Hepatocyte (in vitro differentiated cells): ENCODE results near the gene GULP1.

Experiments used
- CTCF ChIP-seq: fragments of 200-600 bp; sonication (generic); IDR thresholded peaks from 2 replicates; pipeline ENCODE4 v1.5.1; 2016; ENCODE audit warnings: antibody characterized with exemption, mild to moderate bottlenecking; ENCODE audit not compliant: poor library complexity
- EZH2 ChIP-seq: fragments of 200-600 bp; sonication (generic); IDR thresholded peaks from 2 replicates; pipeline ENCODE4 v1.6.1; 2016; ENCODE audit warnings: antibody characterized with exemption, mild to moderate bottlenecking, borderline replicate concordance
- EZH2phosphoT487 ChIP-seq: fragments of 200-600 bp; sonication (generic); IDR thresholded peaks from one replicate; pipeline ENCODE4 v1.6.1; 2018; ENCODE audit warnings: antibody characterized with exemption, mild to moderate bottlenecking, low read depth, moderate library complexity; ENCODE audit not compliant: unreplicated experiment, severe bottlenecking

- no peak for TF ChIP-seq CTCF
- TF ChIP-seq EZH2: no peak
- TF ChIP-seq EZH2phosphoT487: no peak
Observed at GRCh38 chr2:188485496-188485895, 193.8 kb downstream of the GULP1 start.
